ENCODE measurements around the gene TENT5C. TPM values are rescaled to one million over a fixed set of nuclear protein-coding genes. Genes with fewer than 3 reads are reported as not detected.

TENT5C gene
- polyA plus RNA-seq, 3 donors: 2.4 to 3.7 (median 3.5) TPM

DNA sequence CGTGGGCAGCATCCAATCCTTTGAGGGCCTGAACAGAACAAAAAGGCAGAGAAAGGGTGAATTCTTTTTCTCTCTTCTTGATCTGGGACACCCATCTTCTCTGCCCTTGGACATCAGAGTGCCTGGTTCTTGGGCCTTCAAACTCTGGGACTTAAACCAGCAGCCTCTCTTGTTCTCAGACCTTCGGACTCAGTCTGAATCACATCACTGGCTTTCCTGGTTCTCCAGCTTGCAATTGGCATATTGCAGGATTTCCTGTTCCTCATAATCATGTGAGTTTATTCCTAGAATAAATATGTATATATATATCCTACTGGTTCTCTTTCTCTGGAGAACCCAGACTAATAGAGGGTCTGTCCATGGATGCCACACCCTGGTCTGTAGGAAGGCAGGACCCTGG, 16.3 kb upstream of the TENT5C start:
- DNase-seq: no peak

DNA sequence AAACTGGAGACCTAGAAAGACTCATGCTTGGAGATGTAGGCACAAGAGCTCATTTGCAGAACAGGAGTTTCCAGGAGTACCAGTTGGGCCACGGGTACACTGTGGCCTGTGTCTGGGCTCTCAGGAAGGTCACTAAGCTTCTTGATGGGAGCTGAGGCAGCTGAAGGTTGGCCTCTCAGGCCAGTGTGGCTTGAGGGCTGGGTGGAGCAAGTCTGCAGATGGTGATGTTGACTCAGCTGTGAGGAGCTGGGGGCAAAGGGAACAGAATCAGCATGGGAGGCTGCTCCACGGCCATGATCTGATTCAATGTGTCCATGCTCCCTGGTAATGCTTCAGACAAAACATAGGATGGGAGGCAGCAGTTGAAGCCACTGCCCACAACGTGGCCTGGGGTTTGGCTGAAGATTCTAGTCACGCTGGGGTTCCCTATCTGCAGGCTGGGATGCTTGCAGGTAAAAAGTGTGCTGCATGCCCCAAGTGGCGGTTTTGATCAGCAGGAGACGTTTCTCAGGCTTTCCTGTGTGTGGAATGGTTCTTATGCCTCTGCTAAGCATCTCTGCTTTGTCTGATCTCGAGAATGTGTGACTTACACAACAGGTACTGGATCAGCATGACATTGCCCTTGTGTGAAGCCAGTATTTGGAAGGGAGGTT, 15.4 kb upstream of the TENT5C start:
- no peak for DNase-seq

DNA sequence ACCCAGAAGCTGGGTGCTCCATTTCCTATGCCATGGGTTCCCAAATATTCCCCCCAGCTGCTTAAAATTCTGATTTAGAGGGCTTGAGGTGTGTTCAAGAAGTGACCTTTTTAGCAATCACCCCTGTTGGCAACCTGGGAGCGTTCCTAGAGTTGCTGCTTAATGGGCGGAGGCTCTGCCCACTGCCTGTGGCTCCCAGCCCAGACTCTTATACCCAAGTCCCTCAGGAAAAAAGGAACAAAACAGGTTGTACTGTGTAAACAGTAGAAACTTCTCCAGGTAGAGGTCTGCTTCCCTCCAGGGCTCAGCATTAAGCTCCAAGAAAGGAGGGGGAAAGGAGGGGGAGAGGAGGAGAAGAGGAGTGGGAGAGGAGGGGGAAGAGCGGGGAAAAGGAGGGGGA, 14.6 kb upstream of the TENT5C start:
- no peak for DNase-seq

DNA sequence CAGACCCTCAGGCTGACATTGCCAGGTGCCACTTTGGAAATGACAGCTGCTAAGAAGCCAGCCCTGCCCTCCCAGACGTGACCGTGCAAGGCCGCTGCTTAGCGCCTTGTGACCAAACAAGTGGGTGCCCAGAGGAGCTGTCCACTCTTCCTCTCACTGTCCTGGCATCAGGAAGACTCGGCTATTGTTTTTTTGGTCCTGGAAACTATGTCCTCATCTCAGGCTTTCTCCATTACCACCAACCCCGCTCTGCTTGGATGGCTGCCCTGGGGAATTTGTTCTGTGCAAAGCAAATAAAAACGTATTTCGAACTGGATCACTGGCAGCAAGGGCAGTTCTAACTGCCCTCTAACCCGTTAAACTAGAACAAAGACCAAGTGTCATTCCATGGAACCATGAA, 13.7 kb upstream of the TENT5C start:
- no peak for DNase-seq

DNA sequence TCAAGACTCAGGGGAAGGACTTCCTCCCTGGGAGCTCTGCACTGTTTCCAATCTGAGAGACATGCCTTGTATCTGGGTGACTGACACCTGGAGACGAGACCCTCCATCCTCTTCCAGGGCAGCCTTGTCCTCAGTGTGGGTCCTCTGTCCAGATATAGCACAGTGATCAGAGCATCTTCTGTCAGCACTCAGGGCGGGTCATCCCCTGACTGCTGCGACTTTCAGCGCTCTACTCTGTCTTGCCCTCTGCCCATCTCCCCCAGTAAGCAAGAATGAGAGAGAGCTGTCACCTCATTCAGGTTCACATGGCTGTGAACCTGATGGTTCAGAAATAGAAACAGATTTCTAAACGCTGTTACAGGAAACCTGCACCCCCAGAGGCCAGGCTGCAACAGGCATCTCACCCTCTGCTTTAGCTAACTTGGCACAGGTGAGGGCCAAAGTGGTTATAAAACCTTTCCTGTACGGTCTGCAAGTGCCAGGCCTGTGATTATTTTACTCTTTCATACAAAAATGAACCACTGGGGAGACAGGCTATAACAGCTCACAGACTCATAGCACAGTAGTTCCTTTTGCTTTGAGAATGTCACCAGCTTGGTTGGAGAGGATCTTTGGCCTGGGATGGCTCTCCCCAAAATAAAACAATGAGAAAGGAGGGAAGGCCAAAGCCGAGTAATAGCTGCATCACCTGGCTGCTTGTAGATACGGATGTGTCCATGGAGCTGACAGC, 11.4 kb upstream of the TENT5C start:
- DNase-seq: no peak

DNA sequence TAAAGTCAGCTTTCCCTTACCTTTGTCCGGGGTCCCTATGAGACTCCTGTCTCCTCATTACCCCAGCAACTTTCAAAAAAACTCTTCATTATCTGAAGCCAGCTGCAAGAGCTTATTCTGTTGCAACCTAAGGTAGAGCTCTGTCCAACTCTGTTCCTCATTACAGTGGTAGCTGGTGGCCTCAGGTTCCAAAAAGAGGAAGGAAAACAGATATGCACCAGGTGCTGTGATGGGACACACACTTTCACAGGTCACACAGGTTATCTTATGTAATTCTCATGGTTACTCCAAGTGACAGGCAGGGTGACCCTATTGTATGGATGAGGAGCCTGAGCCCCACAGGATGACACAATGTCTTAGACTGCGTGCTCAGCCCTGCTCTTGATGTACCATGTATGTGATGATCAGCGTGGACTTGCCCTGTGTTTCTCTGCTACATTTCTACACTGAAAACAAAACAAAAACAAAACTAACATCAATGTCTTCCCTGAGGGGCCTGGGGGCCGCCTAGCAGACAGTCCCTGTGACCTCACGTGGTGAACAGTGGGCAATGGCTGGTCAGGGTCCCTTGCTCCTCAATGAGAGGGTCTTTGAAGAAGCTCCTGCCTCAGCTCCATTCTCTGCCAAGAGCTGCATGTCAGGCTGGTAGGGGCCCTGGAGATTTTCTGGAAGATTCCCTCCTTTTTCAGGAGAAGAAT, 9.7 kb upstream of the TENT5C start:
- DNase-seq: no peak

DNA sequence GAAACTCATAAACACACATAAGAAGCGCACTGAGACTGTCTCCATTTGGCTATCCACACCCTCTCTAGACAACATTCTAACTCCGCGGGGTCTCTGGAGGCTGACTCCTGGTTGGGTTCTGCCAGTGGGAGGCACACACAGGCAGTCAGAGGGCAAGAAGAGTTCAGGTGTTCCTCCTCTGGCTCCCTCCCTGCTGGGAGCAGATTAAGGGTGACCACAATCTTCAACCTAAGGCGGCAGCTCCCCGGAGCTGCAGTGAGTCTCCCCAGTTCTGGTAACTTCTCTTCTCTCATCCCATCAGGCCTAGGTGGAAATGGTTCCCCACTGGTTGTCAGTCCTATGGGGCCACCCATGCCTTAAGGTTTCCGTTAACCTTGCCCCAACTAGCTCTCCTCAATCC, 7.4 kb upstream of the TENT5C start:
- DNase-seq: no peak

DNA sequence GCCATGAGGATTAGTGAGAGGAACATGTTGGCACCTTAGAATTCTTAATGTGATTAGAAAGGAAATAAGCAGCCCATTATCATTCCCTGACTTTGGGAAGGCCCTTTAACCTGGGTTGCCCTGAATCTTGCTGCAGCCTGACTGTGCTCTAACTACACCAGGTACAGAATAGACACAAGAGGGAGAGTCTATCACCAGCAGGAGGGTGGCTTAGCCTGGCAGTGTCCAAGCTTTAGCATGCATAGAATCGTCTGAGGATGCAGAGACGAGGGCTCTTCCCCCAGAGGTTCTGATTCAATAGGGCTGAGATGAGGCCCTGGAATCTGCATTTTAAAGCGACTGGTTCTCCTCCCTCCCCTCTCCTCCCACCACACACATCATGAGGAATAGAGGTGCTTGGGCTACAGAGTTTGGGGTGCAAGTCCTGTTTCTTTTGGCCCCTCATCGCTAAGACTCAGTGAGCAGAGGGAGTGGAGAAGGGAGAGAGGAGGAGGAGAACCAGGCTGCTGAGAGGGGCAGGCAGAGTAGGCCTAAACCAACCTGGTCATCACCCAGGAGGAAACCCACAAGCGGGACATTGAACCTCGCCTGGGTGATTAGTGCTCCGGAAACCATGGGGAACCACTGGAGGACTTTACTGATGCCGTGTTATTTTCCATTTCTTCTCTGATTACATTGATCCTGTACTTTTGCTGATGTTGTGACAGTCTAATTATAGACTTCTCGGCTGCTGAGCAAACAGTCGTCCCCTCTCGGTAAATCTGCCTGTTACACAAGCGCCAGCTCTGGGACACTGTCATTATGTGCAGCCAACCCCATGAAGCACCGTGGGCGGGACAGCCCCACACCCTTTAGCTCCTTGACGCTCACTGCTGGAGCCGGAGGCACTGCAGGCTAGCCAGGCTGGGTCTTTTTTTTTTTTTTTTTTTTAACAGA, 6.3 kb upstream of the TENT5C start:
- no peak for DNase-seq

DNA sequence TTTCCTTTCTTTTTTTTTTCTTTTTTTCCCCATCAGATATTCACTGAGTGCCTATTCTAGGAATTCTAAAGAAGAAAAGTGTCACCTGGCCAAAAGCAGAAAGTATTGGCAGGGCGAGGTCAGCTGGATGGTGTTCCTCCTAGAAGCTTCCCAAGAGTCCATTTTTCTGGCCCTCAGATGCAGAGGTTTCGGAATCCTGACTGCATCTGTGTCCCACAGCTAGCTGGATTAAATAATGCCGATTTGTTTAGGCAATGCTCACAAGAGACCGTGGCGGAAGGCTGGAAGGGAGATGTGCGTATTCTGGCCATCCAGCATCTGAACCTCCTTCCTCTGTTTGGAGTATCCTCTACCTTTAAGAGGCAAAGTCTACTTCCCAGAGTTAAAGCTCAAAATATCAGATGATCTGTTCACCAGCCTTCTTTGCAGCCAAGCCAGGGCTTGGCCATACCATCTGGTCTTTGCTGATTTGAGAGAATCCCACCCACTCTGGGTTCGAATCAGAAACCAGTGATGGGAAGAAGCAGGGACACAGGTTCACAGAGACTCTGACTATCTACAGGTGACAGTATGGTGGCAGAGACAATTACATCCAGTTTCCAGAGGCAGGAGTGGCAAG, 5.4 kb upstream of the TENT5C start:
- DNase-seq: no peak

DNA sequence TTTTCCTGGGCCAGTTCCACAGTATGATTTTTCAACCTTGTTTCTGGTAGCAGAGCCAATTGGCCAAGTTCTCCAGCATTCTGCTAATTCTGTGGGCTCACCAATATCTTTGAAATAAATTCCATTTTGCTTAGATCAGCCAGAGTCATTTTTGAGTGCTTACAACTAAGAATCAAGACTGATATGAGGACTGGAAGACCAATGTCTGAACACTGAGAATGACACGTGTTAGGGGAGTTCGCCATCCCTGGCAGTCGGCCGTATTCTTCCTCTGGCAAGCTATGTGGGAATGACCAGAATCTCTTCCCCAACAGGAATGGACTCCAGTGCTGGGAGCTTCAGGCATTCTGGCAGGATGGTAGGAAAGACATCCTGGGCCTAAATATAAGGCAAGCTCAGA, 4.9 kb upstream of the TENT5C start:
- DNase-seq: no peak

DNA sequence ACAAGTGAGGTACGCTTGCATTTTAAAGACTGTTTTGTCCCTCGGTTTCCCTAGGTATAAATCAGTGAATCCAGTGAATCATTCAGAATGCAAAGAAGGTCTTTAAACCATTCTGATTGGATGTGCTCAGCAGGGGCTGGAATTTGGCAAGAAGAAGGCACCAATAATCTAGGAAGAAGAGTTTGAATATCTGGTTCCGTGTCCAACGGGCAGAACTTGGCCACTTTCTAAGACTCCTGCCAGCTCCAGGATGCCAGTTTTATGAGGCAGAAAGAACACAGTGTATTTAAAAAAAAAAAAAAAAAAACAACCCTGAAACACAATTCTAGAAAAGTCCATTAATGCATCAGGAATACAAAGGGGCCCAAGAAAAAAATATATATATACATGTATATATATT, 3.0 kb upstream of the TENT5C start:
- no peak for DNase-seq

DNA sequence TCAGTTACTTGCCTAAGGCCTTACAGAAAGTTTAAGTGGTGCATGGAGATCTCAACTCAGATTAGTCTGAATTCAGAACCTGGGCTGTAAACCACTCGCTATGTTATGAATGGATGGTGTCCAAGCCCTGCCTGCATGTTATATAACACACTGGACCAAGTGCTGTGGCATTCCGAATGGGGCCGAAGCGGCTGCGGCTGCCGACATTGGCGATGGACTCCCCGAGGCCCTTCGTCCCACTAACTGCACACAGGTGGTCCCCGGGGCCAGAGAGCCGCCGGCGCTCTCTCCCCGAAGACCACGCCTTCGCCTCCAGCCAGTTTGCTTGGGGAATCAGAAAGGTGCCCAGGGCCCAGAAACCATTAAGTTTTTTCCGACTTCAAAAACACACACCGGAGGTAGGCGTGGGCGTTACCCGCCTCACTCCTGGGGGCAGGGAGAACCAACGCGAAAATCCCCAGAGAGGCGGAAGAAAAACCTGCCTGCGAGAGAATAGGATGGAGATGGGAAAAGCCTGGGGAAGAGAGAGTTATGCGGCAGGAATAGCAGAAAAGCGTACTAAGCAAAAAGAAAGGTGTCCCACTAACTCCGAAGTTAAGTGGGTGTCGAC, 579 bp upstream of the TENT5C start:
- peak; percentile 31 for DNase-seq

DNA sequence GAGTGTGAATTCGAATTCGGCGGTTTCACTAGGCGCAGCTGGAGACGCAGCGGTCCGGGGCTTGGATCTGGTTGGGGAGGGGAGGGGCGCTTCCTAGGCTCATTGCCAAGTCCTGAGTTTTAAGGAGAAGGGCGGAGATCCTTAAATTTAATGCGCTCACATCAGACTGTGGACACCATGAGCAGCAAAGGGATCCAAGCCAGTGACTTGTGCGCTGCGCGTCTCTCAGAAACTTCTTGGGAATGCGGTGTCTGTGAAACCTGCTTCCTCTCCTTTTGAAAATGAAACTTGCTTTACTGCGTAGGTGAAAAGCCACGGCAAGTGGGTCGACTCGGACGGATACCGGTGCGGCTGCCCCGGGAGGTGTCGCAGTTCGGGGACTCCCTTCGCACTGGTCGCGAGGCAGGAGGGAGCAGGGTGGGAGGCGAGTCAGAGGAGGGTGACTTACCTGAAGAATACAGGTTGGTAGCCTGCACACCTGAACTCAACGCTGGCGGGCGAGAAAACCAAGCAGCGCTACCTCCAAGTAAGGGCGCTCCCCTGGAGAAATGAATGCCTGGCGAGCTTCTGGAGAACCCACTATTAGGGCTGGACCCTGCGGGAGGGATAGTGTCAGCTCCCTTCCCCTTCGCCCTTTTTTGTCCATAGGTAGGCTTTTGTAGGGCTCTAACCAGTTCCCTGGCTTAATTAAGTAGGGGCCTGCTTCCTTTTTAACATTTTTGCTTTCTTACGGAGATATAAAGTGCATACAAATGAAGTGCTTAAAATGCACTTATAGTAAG, 992 bp downstream of the TENT5C start:
- peak; percentile 48 for DNase-seq

DNA sequence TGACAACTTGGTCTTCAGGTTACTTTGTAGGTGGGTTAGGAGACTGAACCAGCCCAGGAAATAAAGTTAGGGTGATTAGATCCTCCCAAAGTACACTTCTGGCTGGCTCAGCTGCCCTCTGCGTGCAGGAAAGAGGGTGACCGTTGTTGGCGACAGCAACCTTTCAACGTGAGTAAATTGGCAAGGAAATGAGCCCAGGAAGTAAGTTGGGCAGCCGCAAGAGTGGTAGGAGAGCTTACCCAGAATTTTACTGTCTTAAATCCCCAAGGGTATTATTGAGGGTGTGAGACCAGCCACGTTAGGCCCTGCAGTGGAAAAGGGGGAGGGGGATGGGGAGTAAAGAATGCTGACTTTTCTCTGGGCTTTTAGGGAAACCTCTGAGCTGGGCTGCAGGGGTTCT, 1.6 kb downstream of the TENT5C start:
- no peak for DNase-seq

DNA sequence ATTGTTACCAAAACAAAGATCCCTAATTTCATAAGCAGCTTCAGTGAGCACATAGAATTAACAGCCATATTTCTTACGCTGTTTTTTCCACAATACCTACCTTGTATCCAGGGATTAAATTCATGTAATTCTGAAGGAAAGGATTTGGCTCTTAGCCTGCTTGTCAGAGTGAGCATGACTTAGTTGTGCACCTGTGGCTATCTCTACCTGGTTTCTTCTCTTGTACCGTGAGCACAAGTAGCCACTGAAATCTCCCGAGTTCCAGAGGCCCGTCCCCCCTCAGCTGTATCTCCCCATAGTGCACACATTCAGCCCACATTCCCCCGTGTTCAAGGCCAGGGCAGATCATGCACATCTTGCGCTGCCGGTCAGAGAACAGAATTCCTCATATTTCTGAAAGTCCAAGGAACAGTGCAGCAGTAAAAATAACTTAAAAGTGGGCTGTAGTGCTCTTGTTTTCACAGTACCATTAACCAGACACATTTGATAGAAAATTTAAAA, 2.3 kb downstream of the TENT5C start:
- no peak for DNase-seq

DNA sequence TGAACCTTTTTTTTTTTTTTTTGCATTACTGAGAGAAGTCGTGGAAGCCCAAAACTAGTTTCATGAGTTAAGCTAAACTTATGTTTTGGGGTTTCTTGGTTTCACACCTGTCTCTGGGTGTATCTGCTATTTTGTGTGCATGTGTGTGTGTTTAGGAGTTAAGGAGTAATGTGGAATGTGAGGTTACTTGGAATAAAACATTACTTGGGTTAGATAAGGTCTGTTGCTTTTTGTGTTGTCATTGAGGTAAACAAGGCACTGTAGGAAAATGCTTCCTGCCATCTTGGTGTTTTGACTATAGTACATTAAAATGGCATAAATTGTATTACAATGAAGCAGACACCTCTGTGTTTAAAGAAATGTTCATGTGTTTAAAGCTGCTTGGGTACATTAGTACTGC, 2.9 kb downstream of the TENT5C start:
- no peak for DNase-seq

DNA sequence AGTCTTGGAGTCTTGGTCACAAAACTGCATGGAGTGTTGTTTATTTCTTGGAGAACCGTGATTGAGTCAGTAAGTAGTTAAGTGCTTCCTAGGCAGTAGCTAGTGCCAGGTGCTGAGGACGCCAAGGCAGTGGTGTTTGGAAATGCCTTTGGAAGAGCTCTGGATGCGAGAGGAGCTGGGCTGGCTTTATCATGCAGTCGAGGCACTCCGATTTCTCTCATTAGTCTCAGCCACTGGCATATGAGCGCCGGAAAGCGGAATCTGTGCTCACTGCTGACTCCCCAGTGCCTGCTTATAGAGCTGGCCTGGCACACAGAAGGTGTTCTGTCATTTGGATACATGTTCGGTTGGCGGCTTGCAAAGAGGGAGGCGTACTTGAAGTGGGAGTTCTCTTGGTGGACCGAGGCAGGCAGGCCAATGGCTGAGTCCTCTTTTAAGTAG, 3.6 kb downstream of the TENT5C start:
- DNase-seq: no peak

DNA sequence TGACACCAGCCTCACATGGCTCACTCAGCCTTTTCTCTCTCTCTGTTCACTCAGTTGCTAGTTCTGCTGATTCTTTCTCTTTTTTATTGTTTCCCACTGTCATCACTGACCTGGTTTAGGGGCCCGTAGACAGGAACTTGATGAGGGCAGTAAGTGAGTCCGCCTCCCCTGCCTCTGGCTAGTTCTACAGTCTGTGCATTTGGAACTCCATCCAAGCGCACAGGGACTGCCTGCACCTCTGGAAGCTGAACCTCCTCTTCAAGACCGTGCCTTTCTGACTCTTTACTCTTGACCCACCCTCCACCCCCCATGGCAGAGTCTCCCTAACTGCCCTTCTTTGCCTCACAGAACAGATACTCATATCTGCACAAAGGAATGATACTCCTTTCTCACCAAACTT, 4.2 kb downstream of the TENT5C start:
- no peak for DNase-seq

DNA sequence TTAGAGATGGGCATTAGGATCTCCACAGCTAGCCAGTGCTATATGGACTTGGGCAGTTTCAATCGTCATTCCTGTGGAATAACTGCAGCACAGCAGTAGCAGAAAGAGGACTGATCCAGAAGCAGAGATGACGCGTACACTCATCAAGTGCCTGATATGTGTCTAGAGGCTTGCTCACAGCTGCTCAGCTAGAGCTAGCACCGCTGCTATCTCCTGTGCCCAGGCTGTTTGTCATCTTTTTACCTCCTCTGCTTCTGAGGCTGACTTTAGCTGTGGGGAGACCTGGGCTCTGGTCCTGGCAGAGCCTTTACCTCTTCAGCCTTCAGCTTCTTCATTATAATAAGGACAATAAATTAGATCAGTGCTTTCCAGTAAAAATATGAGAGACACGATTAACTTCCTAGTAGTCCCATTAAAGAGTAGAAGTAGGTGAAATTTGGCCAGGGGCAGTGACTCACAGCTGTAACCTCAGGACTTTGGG, 5.3 kb downstream of the TENT5C start:
- no peak for DNase-seq

DNA sequence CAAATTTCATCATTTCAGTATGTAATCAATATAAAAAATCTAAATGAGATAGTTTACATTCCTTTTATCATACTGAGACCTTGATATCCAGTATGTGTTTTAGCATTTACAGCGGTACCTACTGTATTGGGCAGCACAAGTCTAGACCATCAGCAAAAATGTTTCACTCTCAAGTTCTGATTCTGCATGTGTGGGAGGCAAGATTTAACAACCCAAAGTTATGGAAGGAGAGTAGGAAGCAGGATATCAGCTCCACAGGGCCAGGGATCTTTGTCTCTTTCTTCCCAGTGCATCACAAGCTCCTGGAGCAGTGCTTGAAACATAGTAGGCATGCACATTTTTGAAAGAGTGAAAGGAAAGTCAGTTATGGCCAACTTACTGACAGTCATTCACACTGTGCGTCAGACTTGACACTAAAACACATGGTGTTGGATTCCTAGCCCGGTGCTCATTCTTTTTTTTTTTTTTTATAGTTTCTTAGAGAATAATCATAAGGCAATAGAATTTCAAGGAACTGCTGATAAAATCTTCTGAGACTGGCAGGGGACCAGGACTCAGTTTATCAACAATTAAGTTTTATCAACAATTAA, 6.1 kb downstream of the TENT5C start:
- no peak for DNase-seq
